Measurements from ENCODE around the gene CTRB1.

DNA sequence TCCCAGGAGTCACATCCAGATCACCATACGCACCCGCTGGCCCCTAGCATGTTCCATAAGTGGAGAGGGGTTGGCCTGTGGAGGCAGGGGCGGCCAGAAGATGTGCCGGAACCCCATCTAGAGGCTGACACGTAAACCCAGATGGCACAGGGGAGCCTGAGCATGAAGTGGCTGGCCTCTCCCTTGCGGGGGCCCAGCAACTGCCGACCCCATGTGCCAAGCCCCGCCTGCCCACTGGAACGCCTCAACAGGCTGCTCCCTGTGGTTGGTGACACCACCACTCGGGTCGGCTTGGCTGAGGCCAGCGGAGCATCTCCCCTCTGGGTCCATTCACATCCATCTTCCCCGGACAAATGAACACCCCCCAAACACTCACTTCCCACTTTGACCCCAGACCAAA lies 23.2 kb downstream of the CTRB1 start:
- TF ChIP-seq, protein P1, sequence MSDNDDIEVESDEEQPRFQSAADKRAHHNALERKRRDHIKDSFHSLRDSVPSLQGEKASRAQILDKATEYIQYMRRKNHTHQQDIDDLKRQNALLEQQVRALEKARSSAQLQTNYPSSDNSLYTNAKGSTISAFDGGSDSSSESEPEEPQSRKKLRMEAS (IDR thresholded peaks at IDR 0.05), result no peak
- TF ChIP-seq CREB1 (IDR thresholded peaks at IDR 0.05; ENCODE audit: low read depth) (no peak), RAD21 (IDR thresholded peaks at IDR 0.05; ENCODE audit: low read depth) (no peak), CEBPB (IDR thresholded peaks at IDR 0.05) (no peak), TAF1 (IDR thresholded peaks at IDR 0.05; ENCODE audit: low read depth) (no peak), TEAD4 (IDR thresholded peaks at IDR 0.05) (no peak), EP300 (IDR thresholded peaks at IDR 0.05; ENCODE audit: borderline replicate concordance) (no peak), YY1 (IDR thresholded peaks at IDR 0.05; ENCODE audit: low read depth) (no peak)
- TF ChIP-seq, protein P2, sequence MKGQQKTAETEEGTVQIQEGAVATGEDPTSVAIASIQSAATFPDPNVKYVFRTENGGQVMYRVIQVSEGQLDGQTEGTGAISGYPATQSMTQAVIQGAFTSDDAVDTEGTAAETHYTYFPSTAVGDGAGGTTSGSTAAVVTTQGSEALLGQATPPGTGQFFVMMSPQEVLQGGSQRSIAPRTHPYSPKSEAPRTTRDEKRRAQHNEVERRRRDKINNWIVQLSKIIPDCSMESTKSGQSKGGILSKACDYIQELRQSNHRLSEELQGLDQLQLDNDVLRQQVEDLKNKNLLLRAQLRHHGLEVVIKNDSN (IDR thresholded peaks at IDR 0.05), result no peak

All from Ishikawa (cell line).